Measurements from ENCODE around the gene TGFA.

DNA sequence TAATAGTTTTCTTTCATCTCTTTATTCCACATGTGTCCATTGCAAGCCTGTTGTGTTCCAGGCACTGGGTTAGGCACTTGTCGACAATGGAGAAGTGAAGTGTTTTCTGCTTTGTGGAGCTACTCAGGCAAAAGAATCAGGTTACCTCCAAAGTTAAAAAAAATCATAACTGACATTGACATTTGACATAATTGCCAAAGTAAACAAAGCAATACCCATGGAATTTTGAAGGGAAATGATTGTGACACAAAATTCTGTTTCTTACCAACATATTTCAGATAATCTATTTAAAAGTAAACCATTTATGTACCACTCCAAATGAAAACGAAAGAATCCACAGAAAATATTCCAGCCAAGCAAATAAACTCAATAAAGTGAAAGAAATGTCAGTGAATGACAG is 6.4 kb upstream of the TGFA start:
- TF ChIP-seq, protein P1, sequence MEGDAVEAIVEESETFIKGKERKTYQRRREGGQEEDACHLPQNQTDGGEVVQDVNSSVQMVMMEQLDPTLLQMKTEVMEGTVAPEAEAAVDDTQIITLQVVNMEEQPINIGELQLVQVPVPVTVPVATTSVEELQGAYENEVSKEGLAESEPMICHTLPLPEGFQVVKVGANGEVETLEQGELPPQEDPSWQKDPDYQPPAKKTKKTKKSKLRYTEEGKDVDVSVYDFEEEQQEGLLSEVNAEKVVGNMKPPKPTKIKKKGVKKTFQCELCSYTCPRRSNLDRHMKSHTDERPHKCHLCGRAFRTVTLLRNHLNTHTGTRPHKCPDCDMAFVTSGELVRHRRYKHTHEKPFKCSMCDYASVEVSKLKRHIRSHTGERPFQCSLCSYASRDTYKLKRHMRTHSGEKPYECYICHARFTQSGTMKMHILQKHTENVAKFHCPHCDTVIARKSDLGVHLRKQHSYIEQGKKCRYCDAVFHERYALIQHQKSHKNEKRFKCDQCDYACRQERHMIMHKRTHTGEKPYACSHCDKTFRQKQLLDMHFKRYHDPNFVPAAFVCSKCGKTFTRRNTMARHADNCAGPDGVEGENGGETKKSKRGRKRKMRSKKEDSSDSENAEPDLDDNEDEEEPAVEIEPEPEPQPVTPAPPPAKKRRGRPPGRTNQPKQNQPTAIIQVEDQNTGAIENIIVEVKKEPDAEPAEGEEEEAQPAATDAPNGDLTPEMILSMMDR (IDR thresholded peaks at IDR 0.05; ENCODE audit: insufficient read depth, low read depth, low read length) = no peak
- TF ChIP-seq EZH2 (IDR thresholded peaks at IDR 0.05; ENCODE audit: insufficient read depth, low read length) = no peak

All from astrocyte (in vitro differentiated cells and primary cell).